OCI-LY3 (cell line): ENCODE data around the gene CHD5.

Experiments used
- H2AFZ ChIP-seq: fragments of 200-600, 300-600 bp; shearing (Covaris generic); 2 replicates; pipeline ENCODE4 v1.6.0; 2014; ENCODE audit warnings: antibody characterized with exemption, low read depth, low read length
- H3K27ac ChIP-seq: fragments of 200-600, 300-600 bp; sonication (generic); 2 replicates; pipeline ENCODE4 v1.5.1; 2014; ENCODE audit warnings: mild to moderate bottlenecking, low read length, moderate library complexity, mixed read lengths
- H3K27me3 ChIP-seq: fragments of 200-600, 300-600 bp; sonication (generic); 2 replicates; pipeline ENCODE4 v1.6.1; 2014; ENCODE audit warnings: low read depth, low read length, mixed read lengths
- H3K36me3 ChIP-seq: fragments of 200-600, 300-600 bp; sonication (generic); replicated peaks from 2 replicates; pipeline ENCODE3; 2014; ENCODE audit warnings: low read depth, low read length, mixed read lengths
- H3K4me1 ChIP-seq: fragments of 300-600, 200-600 bp; sonication (generic); 2 replicates; pipeline ENCODE4 v1.6.1; 2014; ENCODE audit warnings: low read length, mixed read lengths
- H3K4me2 ChIP-seq: fragments of 200-600, 300-600 bp; sonication (generic); 2 replicates; pipeline ENCODE4 v1.6.1; 2014; ENCODE audit warnings: low read length, mixed read lengths
- H3K4me3 ChIP-seq: fragments of 300-600, 200-600 bp; sonication (generic); 2 replicates; pipeline ENCODE4 v1.5.1; 2014; ENCODE audit warnings: antibody characterized with exemption, mild to moderate bottlenecking, low read length, moderate library complexity
- H3K79me2 ChIP-seq: fragments of 300-600, 200-600 bp; shearing (Covaris generic); 2 replicates; pipeline ENCODE4 v1.6.1; 2014; ENCODE audit warnings: mild to moderate bottlenecking, low read length, mixed read lengths
- H3K9ac ChIP-seq: fragments of 300-600, 200-600 bp; shearing (Covaris generic); 2 replicates; pipeline ENCODE4 v1.6.0; 2014; ENCODE audit warnings: mild to moderate bottlenecking, low read length, moderate library complexity
- H3K9me3 ChIP-seq: fragments of 200-600, 300-600 bp; shearing (Covaris generic); 2 replicates; pipeline ENCODE4 v1.6.1; 2014; ENCODE audit warnings: low read length, mixed read lengths; ENCODE audit not compliant: insufficient read depth
- H4K20me1 ChIP-seq: fragments of 200-600, 300-600 bp; sonication (generic); 2 replicates; pipeline ENCODE4 v1.6.1; 2016; ENCODE audit warnings: low read length, mixed read lengths; ENCODE audit not compliant: insufficient read depth
- EZH2phosphoT487 ChIP-seq: fragments of 200-600 bp; shearing (Covaris generic); IDR thresholded peaks from 2 replicates; pipeline ENCODE4 v1.6.1; 2018; ENCODE audit warnings: antibody characterized with exemption, mixed run types, low read depth
- TF ChIP-seq, protein P1 (sequence below): fragments of 200-600, 300-600 bp; sonication (generic); IDR thresholded peaks from 2 replicates; pipeline ENCODE4 v1.5.1; 2014; ENCODE audit warnings: antibody characterized with exemption, low read length, low read depth

Gene CHD5

GRCh38 chr1:6130036-6130435 is 50.1 kb downstream of the CHD5 start:
- no peaks in the 10 kb centered on the region for H3K27me3 ChIP-seq
- no peaks in the 10 kb centered on the region for H4K20me1 ChIP-seq
- H3K36me3 ChIP-seq, result no peaks in the 10 kb centered on the region
- H3K4me2 ChIP-seq, result no peak overlapping the region
- no peaks in the 10 kb centered on the region for H3K79me2 ChIP-seq
- H3K9ac ChIP-seq, result no peak overlapping the region
- no peaks in the 10 kb centered on the region for H3K9me3 ChIP-seq
- H3K4me1 ChIP-seq, result no peaks in the 10 kb centered on the region
- H3K4me3 ChIP-seq, result no peak overlapping the region
- TF ChIP-seq, protein P1, sequence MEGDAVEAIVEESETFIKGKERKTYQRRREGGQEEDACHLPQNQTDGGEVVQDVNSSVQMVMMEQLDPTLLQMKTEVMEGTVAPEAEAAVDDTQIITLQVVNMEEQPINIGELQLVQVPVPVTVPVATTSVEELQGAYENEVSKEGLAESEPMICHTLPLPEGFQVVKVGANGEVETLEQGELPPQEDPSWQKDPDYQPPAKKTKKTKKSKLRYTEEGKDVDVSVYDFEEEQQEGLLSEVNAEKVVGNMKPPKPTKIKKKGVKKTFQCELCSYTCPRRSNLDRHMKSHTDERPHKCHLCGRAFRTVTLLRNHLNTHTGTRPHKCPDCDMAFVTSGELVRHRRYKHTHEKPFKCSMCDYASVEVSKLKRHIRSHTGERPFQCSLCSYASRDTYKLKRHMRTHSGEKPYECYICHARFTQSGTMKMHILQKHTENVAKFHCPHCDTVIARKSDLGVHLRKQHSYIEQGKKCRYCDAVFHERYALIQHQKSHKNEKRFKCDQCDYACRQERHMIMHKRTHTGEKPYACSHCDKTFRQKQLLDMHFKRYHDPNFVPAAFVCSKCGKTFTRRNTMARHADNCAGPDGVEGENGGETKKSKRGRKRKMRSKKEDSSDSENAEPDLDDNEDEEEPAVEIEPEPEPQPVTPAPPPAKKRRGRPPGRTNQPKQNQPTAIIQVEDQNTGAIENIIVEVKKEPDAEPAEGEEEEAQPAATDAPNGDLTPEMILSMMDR, result no peak
- TF ChIP-seq EZH2phosphoT487, result no peak
- no peak overlapping the region for H3K27ac ChIP-seq
- H2AFZ ChIP-seq, result no peak overlapping the region

GRCh38 chr1:6129313-6129712 is 50.8 kb downstream of the CHD5 start:
- no peak overlapping the region for H3K4me2 ChIP-seq
- no peak for TF ChIP-seq EZH2phosphoT487
- TF ChIP-seq, protein P1, result no peak
- no peaks in the 10 kb centered on the region for H3K79me2 ChIP-seq
- no peaks in the 10 kb centered on the region for H3K27me3 ChIP-seq
- no peaks in the 10 kb centered on the region for H3K36me3 ChIP-seq
- H3K4me3 ChIP-seq, result no peak overlapping the region
- H4K20me1 ChIP-seq, result no peaks in the 10 kb centered on the region
- no peak overlapping the region for H3K9ac ChIP-seq
- H2AFZ ChIP-seq, result no peak overlapping the region
- H3K4me1 ChIP-seq, result no peaks in the 10 kb centered on the region
- H3K9me3 ChIP-seq, result no peaks in the 10 kb centered on the region
- no peak overlapping the region for H3K27ac ChIP-seq

DNA sequence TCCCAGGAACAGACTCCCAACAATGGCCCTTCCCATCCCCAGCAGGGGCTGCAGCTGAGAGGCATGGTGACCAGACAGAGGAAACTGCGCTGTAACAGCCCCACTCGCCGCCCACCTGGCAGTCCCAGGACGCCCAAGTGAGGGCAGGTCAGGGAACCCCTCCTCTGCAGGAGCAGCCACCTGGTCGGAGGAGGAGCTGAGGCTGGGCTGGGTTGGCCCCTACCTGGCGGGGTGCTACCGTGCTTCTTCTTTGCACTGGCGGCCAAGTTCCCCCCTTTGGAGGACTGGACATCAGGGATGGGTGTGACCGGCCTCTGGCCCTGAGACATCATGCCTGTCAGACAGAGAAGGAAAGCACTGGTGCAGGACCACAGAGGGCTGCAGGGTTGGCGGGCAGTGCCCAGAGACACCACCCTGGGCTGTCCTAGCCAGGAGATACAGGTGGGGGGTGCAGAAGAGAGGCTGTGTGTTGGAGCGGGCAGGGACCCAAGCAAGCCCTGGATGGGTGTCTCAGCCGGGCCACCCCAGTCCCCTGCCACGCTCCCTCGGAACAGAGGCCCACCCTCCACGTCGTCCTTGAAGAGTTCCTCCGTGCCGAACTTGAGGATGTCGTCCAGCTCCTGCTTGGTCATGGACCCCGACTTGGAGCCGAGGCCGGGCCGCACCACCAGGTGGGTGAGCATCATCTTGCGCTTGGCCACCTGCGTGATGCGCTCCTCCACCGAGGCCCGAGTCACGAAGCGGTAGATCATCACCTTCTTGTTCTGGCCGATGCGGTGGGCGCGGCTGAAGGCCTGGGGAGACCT is 51.6 kb downstream of the CHD5 start:
- Histone ChIP-seq H3K79me2 (no peaks in the 10 kb centered on the region), H4K20me1 (no peaks in the 10 kb centered on the region), H3K27ac (no peak overlapping the region), H2AFZ (no peak overlapping the region), H3K9me3 (no peaks in the 10 kb centered on the region), H3K36me3 (no peaks in the 10 kb centered on the region), H3K4me2 (no peak overlapping the region), H3K27me3 (no peaks in the 10 kb centered on the region), H3K4me1 (no peaks in the 10 kb centered on the region), H3K4me3 (no peak overlapping the region), H3K9ac (no peak overlapping the region)
- TF ChIP-seq, protein P1, result no peak

GRCh38 chr1:6127587-6128163 is 52.4 kb downstream of the CHD5 start:
- no peaks in the 10 kb centered on the region for H4K20me1 ChIP-seq
- H3K9me3 ChIP-seq, result no peaks in the 10 kb centered on the region
- H3K4me3 ChIP-seq, result no peak overlapping the region
- H3K9ac ChIP-seq, result no peak overlapping the region
- no peak overlapping the region for H2AFZ ChIP-seq
- H3K4me2 ChIP-seq, result no peak overlapping the region
- no peaks in the 10 kb centered on the region for H3K4me1 ChIP-seq
- H3K27me3 ChIP-seq, result no peaks in the 10 kb centered on the region
- no peak for TF ChIP-seq EZH2phosphoT487
- TF ChIP-seq, protein P1, result no peak
- no peaks in the 10 kb centered on the region for H3K79me2 ChIP-seq
- no peaks in the 10 kb centered on the region for H3K36me3 ChIP-seq
- no peak overlapping the region for H3K27ac ChIP-seq
